Measurements from ENCODE around the gene ZNF614.

- TF ChIP-seq ZNF274 (IDR thresholded peaks at IDR 0.05; ENCODE audit: insufficient read depth, insufficient read length) (no peak), ETV6 (conservative IDR thresholded peaks at IDR 0.05 in 1 of 2, IDR thresholded peaks at IDR 0.05 in 1 of 2; ENCODE audit: borderline replicate concordance in 1 of 2, low read depth in 1 of 2) (no peak), CTCF (IDR thresholded peaks at IDR 0.05 in 2 of 3, conservative IDR thresholded peaks at IDR 0.05 in 1 of 3; ENCODE audit: control insufficient read depth in 2 of 3, extremely low read depth in 1 of 3, insufficient read depth in 1 of 3, low read depth in 3 of 3, low read length in 3 of 3) (no peak), POU2F2 (IDR thresholded peaks at IDR 0.05; ENCODE audit: borderline replicate concordance, low read depth, low read length) (no peak), PBX3 (IDR thresholded peaks at IDR 0.05; ENCODE audit: insufficient replicate concordance, low read depth, low read length) (no peak), SUPT20H (IDR thresholded peaks at IDR 0.05; ENCODE audit: borderline replicate concordance, control insufficient read depth, low read depth, low read length) (no peak), SRF (IDR thresholded peaks at IDR 0.05; ENCODE audit: low read depth in 2 of 2, low read length in 2 of 2) (no peak), GABPA (IDR thresholded peaks at IDR 0.05; ENCODE audit: low read depth) (no peak), FOS (IDR thresholded peaks at IDR 0.05; ENCODE audit: borderline replicate concordance, extremely low read depth, insufficient read length) (no peak), JUNB (IDR thresholded peaks at IDR 0.05) (no peak)
Measured at GRCh38 chr19:52069653-52070052, 41.5 kb upstream of the ZNF614 start.

Data from GM12878 (cell line).